Stimulated activated CD8-positive, alpha-beta memory T cell treated with anti-CD3 and anti-CD28 coated beads, Interleukin-12 subunit alpha, Interleukin-12 subunit beta, amount 100 ng/mL, for 1 hour (primary cell): Measurements from ENCODE around the gene GRM7.

ENCODE experiments used
- DNase-seq: peaks from one replicate; pipeline ENCODE4 v3.0.0-alpha.2; 2020; ENCODE audit warnings: low read depth

GRM7 gene

DNA sequence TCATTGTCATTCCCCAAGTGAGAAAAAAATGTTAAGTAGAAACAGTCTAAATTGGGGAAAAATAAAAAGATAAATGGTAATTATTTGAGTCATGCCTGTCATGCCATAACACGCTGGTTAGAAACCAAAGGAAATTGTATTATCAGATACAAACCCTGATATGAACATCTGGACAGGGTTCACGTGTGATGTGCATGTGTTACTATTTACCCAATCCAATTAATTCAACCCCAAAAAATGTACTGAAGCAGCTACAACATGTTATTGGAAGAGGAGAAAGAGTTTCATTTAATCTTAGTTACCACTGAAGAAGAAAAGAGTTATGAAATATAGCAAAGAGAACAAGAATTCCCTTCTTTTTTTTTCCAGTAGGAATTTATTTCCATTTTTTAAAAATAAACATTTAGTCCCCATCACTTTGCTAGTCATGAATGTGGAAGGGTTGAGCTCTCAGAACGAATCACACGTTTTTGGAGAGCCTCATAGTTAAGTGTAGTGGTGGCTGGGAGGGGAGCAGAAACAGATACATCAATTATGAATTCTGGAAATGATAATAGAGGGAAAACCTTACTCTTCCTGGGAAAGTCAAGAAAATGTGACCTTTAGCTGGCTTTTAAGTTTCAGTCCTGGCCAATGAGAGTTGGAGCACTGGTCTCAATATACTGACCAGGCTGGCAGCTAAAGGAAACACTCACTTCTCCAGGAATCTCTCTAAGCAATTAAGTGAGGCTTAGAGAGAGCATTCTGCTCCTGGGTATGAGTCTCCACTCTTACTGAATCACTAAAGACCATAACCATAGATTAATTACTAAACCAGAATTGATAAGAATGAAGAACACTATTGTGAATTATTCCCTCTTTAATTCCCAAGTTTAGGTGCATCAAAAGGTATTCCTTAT lies 796.5 kb downstream of the GRM7 start:
- DNase-seq, result no peak

DNA sequence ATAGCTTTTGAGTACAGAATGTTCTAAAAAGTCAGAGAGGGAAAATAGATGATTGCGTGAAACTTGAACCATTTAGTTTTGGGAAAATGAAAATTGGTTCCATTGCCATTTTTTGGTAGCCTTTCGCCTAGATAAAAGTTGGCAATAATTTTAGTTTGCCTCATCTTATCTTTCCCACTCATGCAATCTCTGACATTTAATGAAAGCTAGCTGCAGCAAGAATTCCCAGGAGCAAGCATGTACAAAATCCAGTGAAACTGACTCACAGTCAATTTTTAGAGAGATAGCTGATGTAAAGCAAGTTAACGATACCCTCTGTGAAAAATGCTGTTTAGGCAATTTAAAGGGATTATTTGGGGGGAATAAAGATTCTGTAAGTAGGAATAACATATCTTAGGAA lies 797.4 kb downstream of the GRM7 start:
- DNase-seq, result no peak

DNA sequence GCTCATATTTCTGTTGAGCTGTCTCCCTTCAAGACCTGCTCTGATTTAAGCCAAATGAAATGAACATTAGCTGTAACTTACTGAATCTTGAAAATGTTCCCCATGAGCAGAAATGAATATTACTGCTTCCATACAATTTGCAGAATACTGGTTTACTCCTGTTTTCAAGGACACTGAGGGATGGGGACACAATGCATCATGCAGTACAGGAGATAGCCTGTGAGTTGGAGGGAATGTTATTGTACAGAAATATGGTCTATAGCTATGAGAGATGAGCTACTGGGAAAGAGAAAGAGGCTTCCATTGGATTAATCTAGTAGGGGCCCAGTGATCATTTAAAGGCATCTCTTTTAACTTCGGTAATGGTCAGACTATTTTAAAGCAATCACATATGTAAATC lies 798.2 kb downstream of the GRM7 start:
- no peak for DNase-seq

DNA sequence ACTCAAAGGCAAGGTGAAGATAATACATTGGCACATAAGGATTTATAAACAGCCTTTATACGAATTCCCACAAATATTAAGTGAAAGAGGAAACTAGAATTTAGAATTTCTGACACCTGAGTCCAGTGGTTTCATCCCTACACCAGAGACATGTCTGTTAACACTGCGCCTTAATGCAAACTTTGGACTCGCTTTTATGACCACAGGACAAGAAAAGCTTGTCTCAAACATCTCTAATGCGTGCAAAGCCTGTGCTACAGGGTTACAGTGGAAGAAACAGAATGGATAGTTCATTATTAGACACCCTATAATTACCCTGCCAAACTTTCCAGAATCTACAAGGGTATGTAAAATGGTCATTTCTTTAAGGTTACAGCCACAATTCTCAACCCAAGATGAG lies 802.9 kb downstream of the GRM7 start:
- no peak for DNase-seq

DNA sequence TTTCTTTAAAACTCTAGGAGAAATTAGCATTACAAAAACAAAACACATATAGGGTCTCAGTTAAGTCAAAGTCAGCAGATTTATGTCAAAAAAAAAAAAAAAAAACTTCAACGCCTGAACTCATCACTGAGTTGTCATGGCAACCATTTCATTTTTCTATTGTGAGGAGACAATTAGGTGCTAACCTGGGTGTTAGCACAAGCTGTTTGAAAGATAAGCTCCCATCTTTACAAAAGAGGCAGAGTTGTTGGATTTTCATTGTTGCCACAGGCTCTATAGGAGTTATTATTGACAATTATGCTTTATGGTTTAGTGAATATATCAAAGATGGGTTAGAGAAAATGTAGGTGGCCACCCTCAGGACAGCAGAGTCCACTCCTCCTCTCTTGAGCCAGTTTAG lies 806.9 kb downstream of the GRM7 start:
- DNase-seq, result no peak

DNA sequence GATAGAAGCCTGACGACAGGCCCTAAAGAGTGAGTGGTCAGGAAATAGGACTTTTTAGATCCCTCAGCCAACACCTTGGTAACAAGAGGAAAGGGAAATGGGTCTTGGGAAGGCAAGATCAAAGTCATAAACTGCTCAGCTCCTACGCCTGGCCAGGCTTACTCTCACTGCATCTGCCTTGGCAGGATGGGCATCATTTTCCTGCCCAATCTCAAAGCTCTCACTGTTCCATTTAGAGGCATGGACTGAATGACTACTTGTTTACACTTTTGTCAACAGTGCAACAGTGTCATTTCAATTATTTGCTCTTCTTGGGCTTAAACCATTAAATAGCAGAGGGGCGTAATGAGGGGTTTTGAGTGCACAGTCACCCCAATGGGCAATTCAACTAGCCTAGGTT lies 808.7 kb downstream of the GRM7 start:
- DNase-seq, result no peak

DNA sequence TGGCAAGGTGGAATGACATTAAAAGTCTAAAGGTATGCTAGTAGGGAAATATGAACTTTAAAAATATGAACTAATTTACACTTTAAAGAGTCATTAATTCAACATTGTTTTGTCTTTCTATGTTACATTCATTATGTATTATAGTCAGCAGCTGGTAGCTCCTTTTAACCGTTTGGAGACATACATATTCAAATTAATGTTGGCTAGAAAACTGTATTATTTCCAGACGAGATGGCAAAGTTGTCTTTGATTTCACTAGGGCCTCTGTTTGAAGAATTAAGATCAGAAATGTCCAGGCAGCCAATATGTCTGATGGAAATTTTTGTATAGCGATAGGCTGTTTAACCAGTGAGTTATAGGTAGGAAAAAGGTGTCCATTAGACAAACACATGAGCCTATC lies 817.6 kb downstream of the GRM7 start:
- DNase-seq, result no peak

DNA sequence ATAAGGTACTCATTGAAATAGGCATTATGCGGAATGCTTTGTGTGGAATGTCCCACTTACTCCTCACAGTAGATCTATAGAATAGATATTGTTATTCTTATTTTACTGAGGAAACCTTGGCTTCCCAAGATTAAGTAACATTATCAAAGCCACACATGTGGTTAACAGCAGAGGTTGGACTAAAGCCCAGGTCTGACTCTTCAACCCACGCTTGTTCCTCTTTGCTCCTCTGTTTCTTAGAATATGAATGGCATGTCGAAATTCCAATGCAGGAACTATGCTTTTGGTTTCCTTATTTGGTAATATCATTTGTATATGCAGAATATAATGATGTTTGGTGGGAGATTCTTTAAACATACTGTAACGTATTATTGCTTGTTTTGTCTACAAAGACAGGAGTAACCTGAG lies 821.9 kb downstream of the GRM7 start:
- DNase-seq, result no peak

DNA sequence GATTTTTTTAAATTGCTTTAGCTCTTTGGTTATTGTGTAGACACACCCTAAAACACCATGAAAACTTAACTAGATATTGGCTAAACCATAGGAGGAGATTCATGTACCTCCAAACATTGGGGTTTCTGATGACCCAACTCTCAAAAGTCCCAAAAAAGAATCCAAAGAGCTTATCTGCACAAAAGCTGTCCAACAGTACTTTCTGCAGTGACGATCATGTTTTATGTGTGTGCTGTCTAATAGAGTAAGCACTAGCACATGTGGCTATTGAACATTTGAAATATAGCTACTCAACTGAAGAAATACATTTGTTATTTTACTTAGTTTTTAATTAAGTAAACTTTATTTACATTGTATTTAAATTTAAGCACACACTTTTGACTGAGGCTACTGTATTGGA lies 822.5 kb downstream of the GRM7 start:
- DNase-seq, result no peak

DNA sequence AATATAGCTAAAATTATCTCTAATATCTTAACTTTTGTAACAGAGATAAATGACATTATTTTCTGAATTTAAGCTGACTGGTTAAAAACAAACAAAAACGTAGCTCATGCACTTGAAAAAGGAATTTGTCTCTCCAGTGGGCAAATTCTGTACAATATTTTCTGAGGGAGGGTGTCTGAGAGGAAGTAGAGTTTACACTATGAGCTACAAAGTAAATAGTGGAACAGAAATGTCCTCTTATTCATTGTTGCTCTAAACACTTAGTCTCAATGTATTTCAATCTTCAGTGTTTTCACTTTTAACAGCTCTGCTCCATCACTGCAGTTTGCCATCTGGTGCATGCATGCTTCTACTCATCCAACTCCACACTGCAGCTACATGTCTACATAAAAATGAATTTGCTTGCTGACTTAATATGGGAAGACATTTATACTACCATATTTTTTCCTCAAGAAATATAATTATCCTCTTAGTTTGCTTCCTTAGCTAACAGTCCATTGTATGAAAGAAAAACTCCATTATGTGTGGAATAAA lies 823.3 kb downstream of the GRM7 start:
- DNase-seq, result no peak

DNA sequence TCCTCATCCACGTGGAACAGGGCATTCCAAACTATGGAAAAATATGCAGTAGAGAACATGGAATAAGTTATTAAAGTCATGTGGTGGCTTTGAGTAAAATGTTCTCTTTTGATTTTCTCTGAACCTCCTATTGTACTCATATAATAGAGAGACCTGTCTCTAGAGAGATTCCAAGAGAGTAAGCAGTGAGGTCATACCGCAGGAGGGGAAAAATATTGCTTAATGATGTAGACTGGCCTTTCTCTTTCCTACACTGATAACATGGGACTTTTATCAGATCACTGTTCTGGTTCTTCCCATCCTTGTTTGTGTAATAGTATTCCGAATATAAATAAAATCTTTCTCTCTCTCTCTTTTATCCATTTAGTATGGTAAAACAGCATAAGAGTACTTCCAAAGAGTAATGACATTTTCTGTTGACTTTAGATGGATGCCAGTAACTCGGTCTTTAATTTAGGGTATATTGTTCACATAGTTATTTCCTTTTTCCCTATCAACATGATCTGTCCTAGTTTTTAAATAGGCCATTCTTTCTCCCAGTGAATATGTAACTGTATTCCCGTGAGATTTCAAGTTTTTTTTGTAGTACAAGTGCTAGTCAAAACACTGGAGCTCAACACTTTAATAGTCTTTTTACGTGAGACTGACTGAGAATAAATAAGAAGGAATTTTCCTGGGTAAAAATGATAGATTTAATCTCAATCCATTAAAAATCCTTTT lies 826.7 kb downstream of the GRM7 start:
- no peak for DNase-seq

DNA sequence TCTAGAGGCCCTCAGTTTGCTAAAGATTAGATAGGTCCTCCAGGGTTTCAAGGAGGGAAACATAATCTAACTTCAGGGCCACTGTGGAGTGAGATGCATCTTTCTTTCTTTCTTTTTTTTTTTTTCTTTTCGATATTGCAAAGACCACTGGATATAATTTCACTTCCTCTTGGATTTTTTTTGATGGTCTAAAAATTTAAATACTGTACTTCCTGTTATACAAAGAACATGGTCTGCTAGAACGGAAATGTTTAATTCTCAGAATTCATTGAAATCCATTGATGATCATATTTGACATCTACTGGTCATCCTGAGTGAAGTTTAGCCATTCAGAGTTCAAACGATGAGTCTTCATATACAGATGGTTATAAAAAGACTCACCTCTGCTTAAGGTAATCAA lies 832.0 kb downstream of the GRM7 start:
- DNase-seq, result no peak

DNA sequence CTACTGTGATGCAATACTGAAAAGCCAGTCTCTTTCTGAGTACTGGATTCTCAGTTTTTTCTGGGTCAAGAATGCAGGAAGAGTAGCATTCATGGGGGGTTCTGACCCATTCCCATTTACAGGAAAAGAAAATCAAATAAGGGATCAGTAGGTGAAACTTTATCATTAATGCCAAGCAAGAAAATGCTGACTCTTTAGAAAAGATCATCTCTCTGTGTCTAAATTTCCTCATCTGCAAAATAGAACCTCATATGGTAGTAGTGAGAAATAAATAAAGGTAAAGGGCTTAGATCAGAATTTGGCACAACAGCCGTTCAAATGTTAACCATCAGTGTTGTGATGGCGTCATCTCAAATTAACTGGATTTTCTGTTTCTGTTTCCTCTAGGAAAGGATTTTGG lies 833.1 kb downstream of the GRM7 start:
- DNase-seq, result no peak

DNA sequence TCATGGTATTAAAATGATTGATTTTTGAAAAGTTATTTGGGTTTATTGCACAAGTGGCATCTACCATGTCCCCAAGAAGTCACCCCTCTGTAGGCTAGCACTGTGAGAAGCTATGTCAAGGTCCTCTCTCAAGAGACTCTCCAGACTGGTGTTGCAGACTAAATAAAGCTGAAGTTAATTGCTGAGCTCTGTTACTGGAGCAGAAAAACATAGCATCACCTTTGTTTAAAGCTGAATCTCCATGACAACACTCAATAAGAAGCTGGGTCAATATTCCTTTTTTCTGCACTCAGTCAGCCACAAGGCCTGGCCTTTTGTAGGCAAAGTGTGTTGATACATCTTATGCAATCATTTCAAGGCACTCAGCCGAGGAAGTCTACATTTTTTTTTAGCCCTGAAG lies 834.1 kb downstream of the GRM7 start:
- DNase-seq, result no peak

DNA sequence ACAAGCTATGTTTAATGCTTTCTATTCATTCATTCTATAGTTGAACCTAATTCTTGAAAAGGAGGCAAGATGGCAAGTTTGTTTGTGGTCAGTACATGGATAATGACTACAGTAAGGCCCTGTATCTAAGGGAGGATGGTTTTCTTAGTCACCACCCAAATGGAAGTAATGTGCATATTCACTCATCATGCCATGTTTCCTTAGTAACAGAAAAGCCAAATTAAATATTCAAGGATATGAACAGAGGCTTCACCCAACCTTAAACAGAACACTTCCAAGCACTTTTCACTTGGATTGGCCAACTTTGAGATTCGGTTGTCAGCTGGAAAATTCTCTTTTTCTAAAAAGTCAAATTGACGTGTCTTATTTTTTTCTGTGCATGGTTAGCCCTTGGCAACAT lies 835.4 kb downstream of the GRM7 start:
- no peak for DNase-seq

DNA sequence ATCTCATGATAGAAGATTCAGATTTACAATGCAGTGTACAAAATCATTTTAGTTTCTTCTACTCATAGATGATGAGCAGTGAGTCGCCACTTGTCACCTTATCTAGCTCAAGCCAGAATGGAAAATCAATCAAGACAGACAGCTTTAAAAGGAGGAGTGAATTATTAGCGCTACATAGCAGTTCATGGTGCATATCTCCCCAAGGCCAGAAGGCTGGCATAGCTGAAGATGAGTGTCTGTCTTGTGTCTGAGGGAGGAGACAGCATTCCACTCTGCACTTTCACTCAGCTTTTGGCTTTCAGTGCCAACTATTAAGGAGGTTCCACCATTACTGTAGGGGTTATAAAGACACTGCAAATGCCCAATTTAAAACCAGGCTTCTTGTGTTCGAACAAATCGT lies 836.6 kb downstream of the GRM7 start:
- no peak for DNase-seq

DNA sequence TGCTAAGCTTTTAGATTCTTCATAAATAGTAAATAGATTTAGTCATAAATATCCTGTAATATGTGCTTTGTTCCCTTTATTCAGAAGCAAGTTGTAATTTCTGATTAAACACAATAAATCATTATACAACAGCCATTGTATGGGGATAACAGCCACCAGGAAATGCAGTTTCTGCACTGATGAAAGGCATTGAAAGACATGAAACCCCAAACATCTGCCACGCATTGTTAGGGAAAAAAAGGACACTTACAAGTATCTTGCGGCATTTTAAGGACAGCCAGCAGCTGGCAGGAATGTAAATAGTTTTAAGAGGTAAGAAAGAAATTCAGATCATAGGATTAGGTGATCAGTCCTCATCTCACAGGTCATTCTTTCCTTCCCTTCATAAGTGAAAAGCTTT lies 839.6 kb downstream of the GRM7 start:
- DNase-seq, result no peak

DNA sequence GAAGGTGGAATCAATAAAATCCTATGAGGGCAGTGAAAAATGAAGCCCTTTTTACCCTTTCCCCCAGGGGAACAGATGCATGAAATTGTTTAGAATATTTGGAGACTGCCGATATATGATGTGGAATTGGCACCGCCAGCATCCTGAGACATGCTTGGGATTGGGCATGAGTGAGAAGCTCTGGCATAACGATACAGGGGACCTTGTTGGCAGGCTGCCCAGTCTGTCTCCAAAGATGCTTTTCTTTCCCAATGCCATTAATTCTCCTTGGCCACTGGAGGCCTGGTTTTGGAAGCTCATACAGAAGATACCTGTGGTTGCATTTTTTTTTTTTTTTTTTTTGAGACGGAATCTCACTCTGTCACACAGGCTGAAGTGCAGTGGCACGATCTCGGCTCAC lies 840.1 kb downstream of the GRM7 start:
- DNase-seq, result no peak

DNA sequence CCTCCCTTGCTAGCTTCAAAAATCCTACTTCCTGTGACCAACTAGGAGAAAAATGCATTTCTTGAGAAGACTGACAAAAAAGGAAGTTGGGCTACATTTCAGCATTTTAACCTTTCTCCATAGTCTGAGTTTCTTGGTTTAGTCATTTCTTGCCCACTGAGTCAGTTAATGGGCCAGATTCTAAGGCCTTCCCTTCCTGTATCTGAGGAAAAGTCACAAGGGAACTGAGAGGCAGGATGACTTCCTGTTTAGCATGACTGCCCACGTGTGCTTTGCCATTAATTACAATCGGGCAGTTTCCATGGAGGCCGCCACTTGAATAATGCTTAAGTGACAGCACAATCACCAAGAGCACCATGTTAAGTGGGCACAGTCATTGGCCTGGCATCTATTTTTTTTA lies 846.3 kb downstream of the GRM7 start:
- no peak for DNase-seq

DNA sequence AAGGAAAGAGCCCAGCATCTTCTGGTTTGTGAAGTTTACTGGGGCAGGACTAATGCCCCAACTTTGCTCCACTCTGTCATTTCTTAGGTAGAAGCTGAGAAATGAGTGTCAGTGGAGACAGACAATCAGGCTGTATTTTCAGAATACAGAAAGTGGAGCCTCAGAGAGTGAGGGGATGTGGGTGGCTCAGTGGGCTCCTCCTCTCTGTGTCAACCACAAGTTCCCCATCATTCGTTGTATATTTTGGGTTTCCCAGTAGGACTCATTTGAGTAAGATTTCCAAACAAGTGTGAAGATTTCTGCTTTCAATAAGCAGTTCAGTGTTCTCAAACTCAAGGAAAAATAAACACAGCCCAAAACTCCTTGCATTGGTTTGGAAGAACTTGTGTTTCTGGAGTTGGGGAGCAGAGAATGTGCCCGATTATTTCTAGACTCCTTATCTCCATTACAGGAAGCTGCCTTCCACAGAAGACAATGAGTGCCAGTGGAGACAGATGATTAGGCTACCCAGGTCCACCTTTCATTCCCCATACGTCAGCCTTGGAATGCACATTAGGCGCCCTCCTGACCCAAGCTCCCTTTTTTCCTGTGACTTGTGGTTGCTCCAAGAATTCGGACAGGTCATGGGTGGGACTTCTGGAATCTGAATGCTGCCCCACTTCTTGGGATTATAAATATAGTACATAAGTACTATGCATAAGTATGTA lies 848.6 kb downstream of the GRM7 start:
- no peak for DNase-seq

DNA sequence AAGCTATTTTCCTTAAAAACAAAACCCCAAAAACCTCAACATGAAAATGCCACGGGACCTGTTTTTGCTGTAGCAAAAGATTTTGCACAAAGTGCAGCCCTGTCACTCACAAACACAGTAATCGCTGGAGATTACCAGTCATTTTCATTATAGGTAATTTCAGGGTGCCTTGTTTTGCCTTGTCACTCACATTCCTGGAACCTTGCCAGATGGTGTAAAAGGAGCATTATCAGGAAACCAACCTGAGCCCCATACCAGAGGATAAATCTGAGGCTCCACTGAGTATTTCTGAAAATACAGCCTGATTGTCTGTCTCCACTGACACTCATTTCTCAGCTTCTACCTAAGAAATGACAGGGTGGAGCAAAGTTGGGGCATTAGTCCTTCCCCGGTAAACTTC lies 849.4 kb downstream of the GRM7 start:
- no peak for DNase-seq

DNA sequence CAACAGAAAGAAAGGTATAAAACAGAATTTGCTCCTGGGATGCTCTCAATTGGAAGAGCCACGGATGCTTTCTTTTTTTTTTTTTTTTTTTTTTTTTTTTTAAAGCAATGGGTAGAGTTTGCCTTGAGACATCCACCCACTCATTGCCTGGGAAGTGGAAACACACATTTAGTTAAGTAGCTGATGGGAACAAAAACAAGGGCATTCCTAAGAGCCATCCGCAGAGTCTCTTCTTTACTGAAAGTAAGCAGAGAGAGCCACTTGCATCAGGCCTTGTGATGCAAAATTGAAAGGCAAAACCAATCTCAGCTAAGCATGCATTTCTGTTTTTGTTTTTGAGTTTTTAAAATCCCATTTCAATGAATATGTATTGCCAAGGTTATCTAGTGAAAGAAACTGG lies 852.8 kb downstream of the GRM7 start:
- DNase-seq, result no peak
